ENCODE results near the gene IGFL2. TPM values are rescaled to one million over a fixed set of nuclear protein-coding genes. Genes with fewer than 3 reads are reported as not detected.

IGFL2 gene
- total RNA-seq, 1 experiment from 2014 or later = not detected

DNA sequence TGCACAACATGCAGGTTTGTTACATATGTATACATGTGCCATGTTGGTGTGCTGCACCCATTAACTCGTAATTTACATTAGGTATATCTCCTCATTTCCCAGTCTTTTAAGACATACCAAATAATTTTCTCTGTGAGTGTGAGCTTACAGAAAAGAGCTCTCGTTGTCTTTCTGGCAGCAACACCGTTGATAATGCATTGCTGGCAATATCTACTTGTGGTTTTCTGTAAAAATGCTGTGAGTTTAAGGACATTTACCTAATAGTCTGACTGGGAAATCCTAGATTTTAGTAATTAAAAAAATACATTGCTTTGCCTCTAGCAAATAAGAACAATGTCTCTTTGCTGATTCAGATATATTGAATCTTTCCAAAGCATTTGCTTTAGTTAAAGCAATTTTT lies 31.9 kb upstream of the IGFL2 start:
- Histone ChIP-seq H3K79me2 (ENCODE audit: low read depth) (no peaks in the 10 kb centered on the region), H3K4me3 (no peak overlapping the region), H4K20me1 (ENCODE audit: insufficient read depth) (no peaks in the 10 kb centered on the region), H3K9me3 (ENCODE audit: insufficient read depth, low read depth) (no peaks in the 10 kb centered on the region), H3F3A (ENCODE audit: insufficient read depth, low read depth) (peaks cover 29% of the 10 kb centered on the region; the same call in 1 of the 2 replicates), H2AFZ (no peak overlapping the region), H3K27ac (peak overlapping the region; percentile 70), H3K4me2 (peak overlapping the region; percentile 44; the same call in 1 of the 2 replicates), H3K9me2 (ENCODE audit: insufficient read depth) (no peaks in the 10 kb centered on the region), H3K4me1 (replicated peaks; ENCODE audit: insufficient read depth) (peaks cover 46% of the 10 kb centered on the region), H3K27me3 (ENCODE audit: insufficient read depth, low read depth) (no peaks in the 10 kb centered on the region), H3K36me3 (ENCODE audit: low read depth) (no peaks in the 10 kb centered on the region)
- no TSS peak for BruUV-seq (replicated peaks)
- ChIA-PET POLR2A (ENCODE audit: unreplicated experiment) (interaction anchor here (0.6 kb wide), 1 partner anchor 46 kb away, joined by 7 read pairs; no protein-coding TSS in a partner anchor), CTCF (no interaction called here)
- intact Hi-C loops (cut with micrococcal nuclease; ENCODE audit: unreplicated experiment) = no loop called here
- no peak for DNase-seq
- no peak for TF ChIP-seq EZH2 (IDR thresholded peaks at IDR 0.05; ENCODE audit: low read depth)
- TF ChIP-seq, protein P1, sequence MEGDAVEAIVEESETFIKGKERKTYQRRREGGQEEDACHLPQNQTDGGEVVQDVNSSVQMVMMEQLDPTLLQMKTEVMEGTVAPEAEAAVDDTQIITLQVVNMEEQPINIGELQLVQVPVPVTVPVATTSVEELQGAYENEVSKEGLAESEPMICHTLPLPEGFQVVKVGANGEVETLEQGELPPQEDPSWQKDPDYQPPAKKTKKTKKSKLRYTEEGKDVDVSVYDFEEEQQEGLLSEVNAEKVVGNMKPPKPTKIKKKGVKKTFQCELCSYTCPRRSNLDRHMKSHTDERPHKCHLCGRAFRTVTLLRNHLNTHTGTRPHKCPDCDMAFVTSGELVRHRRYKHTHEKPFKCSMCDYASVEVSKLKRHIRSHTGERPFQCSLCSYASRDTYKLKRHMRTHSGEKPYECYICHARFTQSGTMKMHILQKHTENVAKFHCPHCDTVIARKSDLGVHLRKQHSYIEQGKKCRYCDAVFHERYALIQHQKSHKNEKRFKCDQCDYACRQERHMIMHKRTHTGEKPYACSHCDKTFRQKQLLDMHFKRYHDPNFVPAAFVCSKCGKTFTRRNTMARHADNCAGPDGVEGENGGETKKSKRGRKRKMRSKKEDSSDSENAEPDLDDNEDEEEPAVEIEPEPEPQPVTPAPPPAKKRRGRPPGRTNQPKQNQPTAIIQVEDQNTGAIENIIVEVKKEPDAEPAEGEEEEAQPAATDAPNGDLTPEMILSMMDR (conservative IDR thresholded peaks at IDR 0.05) = no peak

DNA sequence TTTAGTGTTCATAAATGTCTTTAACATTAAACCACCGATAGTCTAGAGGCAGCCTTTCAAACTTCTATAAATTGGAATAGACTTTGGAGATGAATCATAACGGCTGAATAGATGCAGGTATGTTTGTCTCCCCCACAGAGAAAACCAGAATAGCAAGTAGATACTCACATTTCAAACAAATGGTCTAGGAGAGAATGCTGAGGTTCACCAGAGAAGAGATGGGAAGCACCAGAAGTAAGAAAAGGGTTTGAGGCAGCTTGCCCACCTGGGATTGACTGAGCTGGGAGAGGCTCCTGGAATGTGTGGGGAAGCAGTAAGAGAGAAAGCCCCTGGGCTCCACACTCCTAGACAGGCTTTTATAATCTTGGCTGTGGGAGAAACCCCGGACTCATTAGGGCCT lies 29.9 kb upstream of the IGFL2 start:
- CTCF ChIA-PET = interaction anchor here (0.5 kb wide), 1 partner anchor 858 kb away, joined by 4 read pairs; no protein-coding TSS in a partner anchor

DNA sequence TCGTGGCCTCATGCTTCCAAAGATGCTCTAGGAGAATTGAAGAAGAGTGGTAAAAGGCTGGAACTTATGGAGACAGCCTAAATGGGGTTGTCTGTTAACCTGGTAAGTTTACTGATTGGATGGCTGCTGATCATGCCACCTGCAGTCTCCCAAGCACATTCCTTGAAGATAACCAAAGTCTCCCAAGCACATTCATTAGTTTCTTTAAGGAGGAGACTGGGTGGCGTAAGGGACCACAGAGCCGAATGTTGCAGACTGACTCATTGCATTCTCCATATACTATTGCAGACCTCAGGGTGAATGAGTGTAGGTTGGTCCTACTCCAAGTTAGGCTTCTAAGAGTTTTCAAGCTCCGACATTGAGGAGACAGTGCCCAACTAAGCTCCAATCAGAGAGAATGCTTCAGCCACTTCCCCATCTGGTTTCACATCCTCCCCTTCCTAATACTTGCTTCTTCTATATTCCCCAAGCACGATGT lies 23.4 kb upstream of the IGFL2 start, which contains the start of gene IGFL3:
TSS of gene IGFL3 (minus strand) at position 51 of the 478 bp plus-strand sequence. CDS start at position 12, 39 bp downstream.
- H3K27me3 ChIP-seq (ENCODE audit: insufficient read depth, low read depth) = no peaks in the 10 kb centered on the region
- H3K36me3 ChIP-seq (ENCODE audit: low read depth) = no peaks in the 10 kb centered on the region
- DNase-seq = no peak
- no TSS peak for BruUV-seq (replicated peaks)
- ChIA-PET CTCF (no interaction called here), POLR2A (ENCODE audit: unreplicated experiment) (no interaction called here)
- no peaks in the 10 kb centered on the region for H3K4me1 ChIP-seq (replicated peaks; ENCODE audit: insufficient read depth)
- H2AFZ ChIP-seq = no peak within 1 kb of the TSS; the same call in 1 of the 2 replicates
- intact Hi-C loops (cut with micrococcal nuclease; ENCODE audit: unreplicated experiment) = no loop called here
- H3K9me2 ChIP-seq (ENCODE audit: insufficient read depth) = no peaks in the 10 kb centered on the region
- H3K4me3 ChIP-seq = no peak within 1 kb of the TSS
- no peaks in the 10 kb centered on the region for H3K9me3 ChIP-seq (ENCODE audit: insufficient read depth, low read depth)
- H3F3A ChIP-seq (ENCODE audit: insufficient read depth, low read depth) = no peaks in the 10 kb centered on the region
- H4K20me1 ChIP-seq (ENCODE audit: insufficient read depth) = no peaks in the 10 kb centered on the region
- H3K79me2 ChIP-seq (ENCODE audit: low read depth) = no peaks in the 10 kb centered on the region
- TF ChIP-seq, protein P1 (conservative IDR thresholded peaks at IDR 0.05) = no peak
- no peak for TF ChIP-seq EZH2 (IDR thresholded peaks at IDR 0.05; ENCODE audit: low read depth)
- H3K4me2 ChIP-seq = no peak within 1 kb of the TSS
- no peak within 1 kb of the TSS for H3K27ac ChIP-seq

More for the DNA sequence above, 29.9 kb upstream of the IGFL2 start:
- intact Hi-C loops (cut with micrococcal nuclease; ENCODE audit: unreplicated experiment) = no loop called here
- H3K4me1 ChIP-seq (replicated peaks; ENCODE audit: insufficient read depth) = peaks cover 46% of the 10 kb centered on the region
- no peaks in the 10 kb centered on the region for H3K27me3 ChIP-seq (ENCODE audit: insufficient read depth, low read depth)
- H3K36me3 ChIP-seq (ENCODE audit: low read depth) = no peaks in the 10 kb centered on the region
- peak overlapping the region; percentile 47 for H3K4me2 ChIP-seq
- no peaks in the 10 kb centered on the region for H3K79me2 ChIP-seq (ENCODE audit: low read depth)
- H3K9me3 ChIP-seq (ENCODE audit: insufficient read depth, low read depth) = no peaks in the 10 kb centered on the region
- BruUV-seq (replicated peaks) = no TSS peak
- H3F3A ChIP-seq (ENCODE audit: insufficient read depth, low read depth) = peaks cover 29% of the 10 kb centered on the region; the same call in 1 of the 2 replicates
- H3K4me3 ChIP-seq = no peak overlapping the region
- H3K27ac ChIP-seq = peak overlapping the region; percentile 28; the same call in 1 of the 2 replicates
- TF ChIP-seq, protein P1 (conservative IDR thresholded peaks at IDR 0.05) = no peak
- TF ChIP-seq EZH2 (IDR thresholded peaks at IDR 0.05; ENCODE audit: low read depth) = no peak
- POLR2A ChIA-PET (ENCODE audit: unreplicated experiment) = interaction anchor here (0.6 kb wide), 1 partner anchor 69 kb away, joined by 5 read pairs; no protein-coding TSS in a partner anchor
- no peaks in the 10 kb centered on the region for H3K9me2 ChIP-seq (ENCODE audit: insufficient read depth)
- no peaks in the 10 kb centered on the region for H4K20me1 ChIP-seq (ENCODE audit: insufficient read depth)
- DNase-seq = peak; percentile 34 to 79
- peak overlapping the region; percentile 4; the same call in 1 of the 2 replicates for H2AFZ ChIP-seq
